HT1080 (cell line): ENCODE measurements around the gene ZNF48. TPM values are rescaled to one million over a fixed set of nuclear protein-coding genes. Genes with fewer than 3 reads are reported as not detected.
A peak's percentile ranks its signal among the peaks of the same experiment; 100 is the strongest.

Experiments
- DNase-seq: peaks from one replicate; pipeline ENCODE4 v3.0.0-alpha.2; 2015; ENCODE audit warnings: low read depth
- total RNA-seq: library from RNA; depleted of rRNA; stranded (reverse); fragments of >200 nt; shearing (Covaris generic); gene quantifications from 2 replicates; pipeline ENCODE4 v1.2.3, GENCODE V29; 2014

The ZNF48 gene
- total RNA-seq, 1 experiment from 2014 or later: 12.2 TPM

DNA sequence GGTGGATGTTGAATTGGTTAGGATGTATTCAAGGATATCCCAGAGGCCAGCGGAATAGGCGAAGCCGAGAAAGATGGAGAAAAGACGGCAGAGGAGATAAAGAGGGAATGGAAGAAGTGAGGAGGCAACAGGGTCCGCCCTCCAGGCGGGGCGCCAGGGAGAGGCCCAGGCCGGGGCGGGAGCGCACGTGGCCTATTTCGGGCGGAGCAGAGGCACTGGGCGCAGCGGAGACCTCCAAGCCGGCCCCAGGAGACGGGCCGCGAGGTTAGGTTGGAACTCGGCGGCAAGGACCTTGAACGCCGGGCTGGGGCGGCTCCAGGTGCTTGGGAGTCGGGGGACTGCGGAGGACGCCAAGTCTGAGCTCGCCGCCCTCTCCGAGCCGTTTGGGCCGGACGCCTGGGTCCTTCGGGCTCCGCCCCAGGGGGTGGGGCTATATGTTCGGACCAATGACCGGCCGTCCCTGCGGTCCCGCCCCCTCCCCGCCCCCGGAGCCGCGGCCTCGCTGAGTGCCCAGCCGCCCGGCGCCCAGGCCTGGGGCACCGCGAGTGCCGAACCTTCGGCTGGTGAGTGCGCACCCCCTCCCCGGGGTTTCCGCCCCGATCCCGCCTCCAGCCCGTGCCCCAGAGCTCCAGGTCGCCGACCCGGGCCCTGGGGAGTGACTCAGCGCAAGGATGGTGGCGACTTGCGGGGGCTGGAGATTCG is 12.0 kb downstream of the ZNF48 start, which contains the start of gene ZNF771:
Gene ZNF771 (plus strand): TSS at position 505 of the 702 bp plus-strand sequence. CDS start 448 bp downstream, outside the sequence.
- peak; percentile 84 for DNase-seq

DNA sequence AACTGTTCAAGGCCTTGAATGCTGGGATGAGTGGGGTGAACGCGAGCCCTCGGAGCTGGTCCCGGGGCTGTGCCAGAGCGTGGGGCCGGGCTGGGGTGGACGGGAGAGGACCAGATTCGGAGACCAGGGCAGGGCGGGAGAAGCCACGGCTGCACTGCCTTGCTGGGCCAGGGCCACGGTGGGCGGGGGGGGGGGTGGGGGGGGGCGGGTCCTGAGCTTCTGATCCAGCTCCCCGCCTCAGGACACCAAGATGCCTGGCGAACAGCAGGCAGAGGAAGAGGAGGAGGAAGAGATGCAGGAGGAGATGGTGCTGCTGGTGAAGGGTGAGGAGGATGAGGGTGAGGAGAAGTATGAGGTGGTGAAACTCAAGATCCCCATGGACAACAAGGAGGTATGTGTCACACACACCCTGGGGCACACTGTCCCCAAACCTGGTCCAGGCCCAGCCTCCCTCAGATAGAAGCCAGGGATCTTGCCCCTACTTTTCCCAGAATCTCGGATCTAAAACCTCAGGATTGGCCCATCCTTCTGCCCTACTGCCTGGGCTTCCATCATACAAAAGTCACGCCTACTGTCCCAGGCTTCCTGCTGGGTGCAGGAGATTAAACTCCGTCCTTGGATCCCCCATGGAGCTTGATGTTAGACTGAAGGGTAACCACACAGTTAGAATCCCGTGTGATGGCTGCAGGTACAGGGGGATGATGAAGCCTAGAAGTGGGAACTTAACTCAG is 12.7 kb downstream of the ZNF48 start:
- DNase-seq: no peak

DNA sequence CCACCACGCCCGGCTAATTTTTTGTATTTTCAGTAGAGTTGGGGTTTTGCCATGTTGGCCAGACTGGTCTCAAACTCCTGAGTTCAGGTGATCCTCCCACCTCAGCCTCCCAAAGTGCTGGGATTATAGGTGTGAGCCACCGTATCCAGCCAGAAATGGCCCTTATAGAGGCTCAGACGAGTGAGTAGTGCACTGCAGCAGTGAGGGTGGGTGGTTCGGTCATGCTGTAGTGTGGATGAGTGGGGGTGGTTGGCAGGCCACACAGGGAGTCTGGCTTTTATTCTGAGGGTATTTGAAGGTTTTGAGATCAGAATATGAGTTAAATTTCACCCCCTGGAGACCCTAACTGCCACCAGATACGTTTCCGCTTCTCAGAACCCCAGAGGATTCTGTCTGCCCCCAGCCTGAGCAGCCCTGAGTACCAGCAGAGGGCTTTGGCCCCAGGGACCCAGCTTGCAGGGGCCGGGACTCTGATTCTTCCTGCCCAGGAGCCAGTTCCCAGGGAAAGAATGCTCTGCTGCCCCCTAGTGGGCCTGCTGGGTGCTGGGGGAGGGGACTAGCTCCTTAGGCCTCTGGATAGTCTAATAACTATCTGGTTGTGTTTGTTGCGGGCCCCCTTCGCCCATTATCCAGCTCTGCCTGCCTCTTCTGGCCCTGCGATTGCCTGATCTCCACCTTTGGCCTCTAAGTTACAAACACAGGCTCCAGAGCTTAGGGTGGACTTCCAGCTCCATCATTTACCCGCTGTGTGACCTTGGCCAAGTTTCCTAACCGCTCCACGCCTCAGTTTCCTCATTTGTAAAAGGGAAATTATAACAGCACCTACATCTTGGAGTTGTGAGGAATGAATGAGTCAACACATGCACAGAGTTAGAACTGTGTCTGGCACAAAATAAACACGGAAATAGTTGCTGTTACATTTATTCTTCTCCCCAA is 14.2 kb downstream of the ZNF48 start:
- peak; percentile 83 for DNase-seq

DNA sequence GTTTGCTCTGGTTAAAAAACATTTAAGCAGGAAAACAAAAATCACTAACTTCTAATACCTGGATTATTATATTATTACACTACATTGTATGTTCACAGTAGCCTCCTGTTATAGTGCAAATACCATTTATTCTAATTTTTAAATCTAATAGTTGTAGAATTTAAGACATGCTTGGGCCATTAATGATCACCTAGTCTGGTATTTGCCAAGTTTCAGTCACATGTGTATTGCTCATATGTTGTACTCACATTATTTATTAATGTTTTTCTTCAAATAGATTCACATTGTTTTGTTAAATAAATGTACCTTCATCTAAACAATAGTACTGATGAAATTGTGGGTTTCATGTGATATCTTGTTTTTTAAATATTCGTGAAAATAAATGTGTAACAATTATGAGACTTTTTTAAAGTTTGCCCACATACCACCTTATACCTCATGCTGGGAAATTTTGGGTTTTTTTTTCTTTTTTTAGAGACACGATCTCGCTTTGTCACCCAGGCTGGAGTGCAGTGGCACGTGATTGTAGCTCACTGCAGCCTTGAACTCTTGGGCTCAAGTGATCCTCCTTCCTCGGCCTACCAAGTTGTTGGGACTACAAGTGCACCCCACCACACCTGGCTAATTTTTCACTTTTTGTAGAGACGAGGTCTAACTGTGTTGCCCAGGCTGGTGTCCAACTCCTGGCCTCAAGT is 18.0 kb downstream of the ZNF48 start:
- DNase-seq: no peak

DNA sequence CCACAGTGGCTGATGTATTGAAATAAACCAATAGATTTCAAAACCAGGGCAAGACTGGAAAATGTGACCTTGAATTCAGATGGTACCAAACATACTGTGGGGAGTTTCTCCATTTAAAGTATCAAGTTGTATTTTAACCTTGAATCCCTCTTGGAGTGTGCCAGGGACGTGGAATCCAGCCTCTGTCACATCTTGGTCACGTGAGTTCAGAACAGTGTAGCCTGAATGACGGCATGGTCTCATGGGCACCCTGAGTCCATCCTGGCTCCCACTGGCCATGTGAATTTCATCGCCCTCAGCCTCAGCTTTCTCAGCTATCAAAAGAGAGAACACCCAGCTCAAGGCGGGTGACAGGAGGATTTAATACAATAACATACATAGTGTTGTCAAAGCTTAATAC is 18.9 kb downstream of the ZNF48 start:
- no peak for DNase-seq

DNA sequence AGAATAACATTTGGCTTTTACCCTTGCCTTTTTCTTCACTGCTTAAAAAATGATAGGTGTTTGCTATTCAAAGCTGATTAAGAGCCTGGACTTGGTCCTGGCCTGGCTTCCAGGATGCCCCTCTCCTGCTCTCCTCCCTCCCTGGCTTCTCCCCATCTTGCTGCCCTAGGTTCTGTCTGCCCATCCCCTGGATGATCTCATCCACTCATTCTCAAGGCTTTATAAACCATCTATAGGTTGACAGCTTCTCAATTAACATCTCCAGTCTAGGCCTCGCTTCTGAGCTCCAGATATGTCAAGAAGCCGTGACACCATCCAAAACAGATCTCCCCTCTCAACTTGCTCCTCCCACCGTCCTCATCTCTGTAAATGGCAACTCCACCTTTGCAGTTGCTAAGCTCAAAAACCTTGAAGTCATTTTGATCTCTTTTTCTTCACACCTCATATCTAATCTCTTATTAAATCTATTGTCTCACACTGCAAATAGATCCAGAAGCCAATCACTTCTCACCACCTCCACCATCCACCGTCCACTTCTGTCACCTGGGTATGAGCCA is 20.9 kb downstream of the ZNF48 start:
- DNase-seq: no peak

DNA sequence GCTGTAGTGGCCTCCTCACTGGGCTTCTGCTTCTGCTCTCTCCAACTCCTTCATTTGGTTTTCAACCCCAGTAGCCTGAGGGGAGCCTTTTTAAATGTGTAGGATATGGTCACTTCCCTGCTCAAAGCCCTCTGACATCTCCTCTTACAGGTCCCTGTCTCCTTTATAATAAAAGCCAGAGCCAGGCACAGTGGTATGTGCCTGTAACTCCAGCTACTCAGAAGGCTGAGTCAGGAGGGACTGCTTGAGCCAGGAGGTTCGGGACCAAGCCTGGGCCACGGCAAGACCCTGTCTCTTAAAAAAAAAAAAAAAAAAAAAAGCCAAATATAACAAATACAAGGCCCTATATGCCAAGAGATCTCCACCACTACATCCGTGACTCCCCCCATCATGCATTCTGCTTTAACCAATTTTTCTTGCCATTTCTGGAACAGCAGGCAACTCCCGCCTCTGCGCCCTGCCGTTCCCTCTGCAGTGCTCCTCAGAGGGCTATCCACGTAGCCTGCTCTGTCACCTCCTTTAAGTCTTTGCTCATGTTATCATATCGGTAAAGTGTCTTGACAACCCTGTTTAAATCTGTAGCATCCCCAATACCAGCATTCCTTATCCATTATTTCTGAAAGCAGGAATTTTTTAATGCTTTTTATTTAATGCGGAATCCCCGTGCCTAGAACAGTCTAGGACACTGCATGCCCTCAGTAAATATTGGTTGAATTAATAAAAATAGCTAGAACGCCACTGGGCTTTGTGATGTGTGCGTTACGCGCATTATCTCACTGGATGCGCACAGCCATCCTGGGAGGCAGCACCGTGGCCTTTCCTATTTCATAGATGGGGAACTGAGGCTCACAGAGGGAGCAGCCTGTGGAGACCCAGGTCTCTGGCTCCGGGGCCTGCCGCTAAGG is 21.7 kb downstream of the ZNF48 start:
- no peak for DNase-seq

DNA sequence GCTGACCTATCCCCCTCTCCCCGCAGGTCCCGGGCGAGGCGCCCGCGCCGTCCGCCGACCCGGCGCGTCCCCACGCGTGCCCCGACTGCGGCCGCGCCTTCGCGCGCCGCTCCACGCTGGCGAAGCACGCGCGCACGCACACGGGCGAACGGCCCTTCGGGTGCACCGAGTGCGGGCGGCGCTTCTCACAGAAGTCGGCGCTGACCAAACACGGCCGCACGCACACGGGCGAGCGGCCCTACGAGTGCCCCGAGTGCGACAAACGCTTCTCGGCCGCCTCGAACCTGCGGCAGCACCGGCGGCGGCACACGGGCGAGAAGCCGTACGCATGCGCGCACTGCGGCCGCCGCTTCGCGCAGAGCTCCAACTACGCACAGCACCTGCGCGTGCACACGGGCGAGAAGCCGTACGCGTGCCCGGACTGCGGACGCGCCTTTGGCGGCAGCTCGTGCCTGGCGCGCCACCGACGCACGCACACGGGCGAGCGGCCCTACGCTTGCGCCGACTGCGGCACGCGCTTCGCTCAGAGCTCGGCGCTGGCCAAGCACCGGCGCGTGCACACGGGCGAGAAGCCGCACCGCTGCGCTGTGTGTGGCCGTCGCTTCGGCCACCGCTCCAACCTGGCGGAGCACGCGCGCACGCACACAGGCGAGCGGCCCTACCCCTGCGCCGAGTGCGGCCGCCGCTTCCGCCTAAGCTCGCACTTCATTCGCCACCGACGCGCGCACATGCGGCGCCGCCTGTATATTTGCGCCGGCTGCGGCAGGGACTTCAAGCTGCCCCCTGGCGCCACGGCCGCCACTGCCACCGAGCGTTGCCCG is 22.5 kb downstream of the ZNF48 start:
- DNase-seq: no peak

DNA sequence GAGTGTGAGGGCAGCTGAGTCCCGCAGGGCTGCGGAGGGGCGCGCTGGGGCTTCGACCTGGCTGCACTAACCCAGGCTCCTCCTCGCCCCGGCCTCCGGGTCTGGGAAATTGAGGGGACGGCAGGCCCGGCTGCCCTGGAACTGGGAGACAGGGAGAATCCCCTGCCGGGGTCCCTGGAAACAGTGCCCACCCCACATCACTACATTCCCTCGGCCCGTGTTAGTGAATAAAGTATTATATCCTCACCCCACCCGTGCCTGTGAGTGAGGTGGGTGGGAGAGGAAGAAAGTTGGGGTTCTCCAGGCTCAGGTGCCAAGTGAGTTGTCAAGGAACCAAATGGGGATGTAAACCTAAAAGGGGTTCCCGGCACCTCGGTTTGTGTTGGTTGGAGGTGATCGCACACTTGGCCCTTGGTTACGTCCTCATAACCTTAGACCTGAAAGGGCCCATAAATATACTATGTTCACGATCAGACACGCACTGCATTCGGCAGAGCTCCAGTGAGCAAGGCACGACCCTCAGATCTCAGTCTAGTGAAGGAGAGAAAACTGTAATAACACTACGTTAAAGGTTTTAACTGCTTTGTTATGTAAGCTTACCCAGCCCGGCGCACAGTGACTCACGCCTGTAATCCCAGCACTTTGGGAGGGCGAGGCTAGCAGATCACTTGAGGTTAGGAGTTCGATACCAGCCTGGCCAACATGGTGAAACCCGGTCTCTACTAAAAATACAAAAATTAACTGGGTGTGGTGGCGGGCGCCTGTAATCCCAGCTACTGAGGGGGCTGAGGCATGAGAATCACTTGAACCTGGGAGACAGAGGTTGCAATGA is 23.3 kb downstream of the ZNF48 start:
- DNase-seq: no peak

DNA sequence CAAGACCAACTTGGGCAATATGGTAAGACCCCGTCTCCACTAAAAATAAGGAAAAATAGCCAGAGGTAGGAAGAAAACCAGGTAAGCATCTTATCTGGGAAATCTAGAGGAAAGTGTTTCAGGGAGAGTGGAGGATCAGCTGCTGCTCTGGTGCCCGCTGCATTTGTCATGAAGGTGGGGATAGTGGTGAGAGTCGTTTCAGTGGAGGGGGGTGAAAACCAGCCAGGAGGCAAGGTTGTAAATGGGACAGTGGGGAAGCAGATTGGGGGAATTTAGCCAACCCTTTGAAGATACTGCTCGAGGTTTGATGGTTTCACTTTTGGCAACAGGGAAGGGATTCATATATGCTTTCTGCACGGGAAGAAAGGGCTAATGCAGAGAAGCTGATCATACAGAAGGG is 25.8 kb downstream of the ZNF48 start:
- no peak for DNase-seq

DNA sequence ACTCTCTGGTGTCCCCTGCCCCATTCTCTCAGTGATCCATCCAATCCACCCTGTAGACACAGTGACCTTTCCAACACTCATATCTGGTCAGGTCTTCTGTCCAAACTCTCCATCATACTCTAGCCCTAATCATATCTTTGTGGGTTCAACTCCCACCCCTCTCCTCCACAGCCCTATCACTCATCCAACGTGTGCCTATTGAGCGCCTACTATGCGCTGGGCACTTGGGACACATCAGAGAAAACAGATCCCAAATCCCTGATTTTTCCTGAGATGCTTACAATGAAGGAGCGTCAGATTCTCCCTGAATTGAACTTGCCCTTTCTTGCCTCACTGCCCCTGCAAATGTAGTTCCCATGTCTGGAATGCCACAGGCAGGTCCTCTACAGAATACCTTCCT is 32.8 kb downstream of the ZNF48 start:
- no peak for DNase-seq

DNA sequence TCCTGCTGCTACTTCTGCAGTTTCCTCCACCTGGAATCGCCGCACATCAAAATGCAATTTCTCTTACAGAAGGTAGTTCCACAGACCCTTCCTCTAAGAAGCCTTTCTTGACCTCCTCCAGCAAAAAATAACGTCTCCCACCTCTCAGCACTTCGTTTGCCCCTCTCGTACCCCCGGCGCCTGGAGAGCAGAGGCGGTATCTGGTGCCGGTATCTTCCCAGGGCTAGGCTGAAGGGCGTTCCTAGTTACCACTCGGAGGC is 34.1 kb downstream of the ZNF48 start:
- DNase-seq: no peak

DNA sequence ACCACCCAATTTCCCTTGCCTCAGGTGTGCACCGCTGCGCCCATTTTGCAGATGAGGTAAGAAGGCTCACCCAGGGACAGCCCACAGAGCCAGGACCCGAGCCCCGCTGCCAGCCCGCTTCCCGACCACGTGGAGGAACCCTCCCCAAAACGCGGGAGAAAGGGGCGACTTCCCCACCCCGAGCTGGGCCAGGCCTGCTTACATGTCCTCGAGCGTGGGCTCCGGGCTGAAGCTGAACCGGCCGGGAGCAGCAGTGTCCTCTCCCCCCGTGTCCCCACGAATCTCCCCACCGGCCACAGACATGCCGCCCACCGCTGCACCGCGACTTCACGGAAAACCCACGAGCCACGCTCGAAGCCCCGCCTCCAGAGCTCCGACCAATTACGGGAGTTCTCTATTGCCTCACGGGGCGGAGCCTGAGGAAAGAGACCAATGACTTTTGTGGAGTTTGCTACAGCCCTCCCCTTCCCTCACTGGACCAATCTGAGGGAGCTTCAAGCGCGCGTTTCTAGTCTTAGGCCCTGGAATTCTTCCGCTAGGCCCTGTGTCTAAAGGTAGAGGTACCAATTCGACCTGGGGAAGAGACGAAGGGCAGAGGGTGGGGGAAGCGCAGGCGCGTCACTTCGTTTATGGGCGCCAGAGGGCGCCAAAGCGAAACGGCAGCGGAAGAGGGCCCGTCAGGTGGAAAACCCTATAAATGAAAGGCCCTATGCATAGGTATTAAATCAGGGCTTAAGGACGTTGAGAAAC is 34.6 kb downstream of the ZNF48 start, which contains the start of gene DCTPP1:
Gene DCTPP1 (minus strand): TSS at position 353 of the 750 bp plus-strand sequence. CDS start 50 bp downstream, at position 303.
- peak; percentile 98 for DNase-seq

DNA sequence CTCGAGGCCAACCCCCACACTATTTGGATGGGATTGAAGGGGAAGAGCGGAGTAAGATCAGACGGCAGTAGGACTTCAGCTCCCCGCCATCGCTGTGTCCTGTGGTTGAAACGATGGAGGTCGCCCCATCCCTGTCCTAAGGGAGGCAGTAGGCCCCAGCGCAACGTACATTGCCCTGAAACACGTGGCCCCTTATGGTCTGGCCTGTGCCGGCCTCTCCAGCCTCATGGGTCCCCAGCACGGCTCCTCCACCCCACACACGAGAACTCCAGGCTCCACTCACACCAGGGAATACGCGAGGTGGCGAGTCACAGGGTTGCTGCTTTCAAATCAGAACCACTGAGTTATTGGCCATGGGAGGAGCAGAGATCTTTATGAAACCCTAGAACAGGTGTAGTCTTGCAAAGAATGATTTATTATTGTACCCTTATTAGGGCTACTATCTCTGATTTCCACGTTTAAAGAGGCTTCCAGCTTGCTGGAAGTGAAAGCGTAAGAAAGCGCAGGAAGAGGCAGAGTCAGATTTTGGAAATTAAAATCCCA is 35.3 kb downstream of the ZNF48 start:
- no peak for DNase-seq

DNA sequence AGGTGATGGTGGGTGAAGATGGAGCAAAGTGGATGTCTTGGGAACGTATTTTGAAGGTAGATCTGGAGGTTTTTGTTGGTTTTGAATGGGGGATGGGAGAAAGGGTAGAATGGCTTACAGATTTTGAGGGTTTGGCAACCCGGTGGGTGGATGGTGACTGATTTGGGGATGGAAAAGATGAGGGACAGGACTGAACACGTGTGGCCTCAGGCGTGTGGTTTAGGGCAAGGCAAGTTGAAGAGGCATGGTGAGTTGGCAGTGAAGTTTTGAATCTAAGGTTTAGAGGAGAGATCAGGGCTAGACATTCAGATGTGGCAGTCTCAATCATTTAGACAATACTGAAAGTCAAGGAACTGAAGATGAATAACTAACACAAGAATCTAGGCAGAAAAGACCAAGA is 39.6 kb downstream of the ZNF48 start:
- DNase-seq: no peak

DNA sequence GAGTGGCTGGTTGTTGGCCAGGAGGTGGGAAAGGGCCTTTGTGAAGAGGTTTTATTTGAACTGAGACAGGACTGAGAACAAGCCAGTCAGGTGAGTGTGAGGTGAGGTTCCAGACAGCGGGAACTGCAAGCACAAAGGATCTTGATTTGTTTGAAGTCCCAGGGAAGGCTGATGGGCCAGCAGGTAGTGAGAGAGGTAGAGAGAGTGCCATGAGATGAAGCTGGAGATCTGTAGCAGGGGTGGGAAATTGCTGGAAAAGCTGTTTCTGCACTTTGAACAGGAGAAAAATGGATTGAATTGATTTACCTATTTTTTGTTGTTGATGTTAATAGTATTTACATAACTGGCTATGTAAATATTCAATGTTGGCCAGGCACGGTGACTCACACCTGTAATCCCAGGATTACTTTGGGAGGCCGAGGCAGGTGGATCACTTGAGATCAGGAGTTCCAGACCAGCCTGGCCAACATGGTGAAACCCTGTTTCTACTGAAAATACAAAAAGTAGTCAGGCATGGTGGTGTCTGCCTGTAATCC is 42.4 kb downstream of the ZNF48 start:
- no peak for DNase-seq

DNA sequence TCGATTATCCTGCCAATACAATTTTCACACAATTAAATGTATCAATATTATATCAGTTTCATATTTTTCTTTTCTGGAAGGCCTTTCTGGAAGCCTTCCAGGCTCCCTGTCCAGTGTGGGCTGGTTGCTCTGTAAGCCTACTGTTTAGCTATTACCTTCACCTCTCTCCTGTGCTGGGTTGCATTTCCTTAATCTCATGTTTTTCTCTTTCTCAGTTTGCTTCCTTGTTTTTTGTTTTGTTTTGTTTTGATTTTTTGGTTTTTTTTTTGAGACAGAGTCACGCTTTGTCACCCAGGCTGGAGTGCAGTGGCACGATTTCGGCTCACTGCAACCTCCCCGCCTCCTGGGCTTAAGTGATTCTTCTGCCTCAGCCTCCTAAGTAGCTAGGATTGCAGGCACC is 43.6 kb downstream of the ZNF48 start:
- no peak for DNase-seq
